Ishikawa (cell line): ENCODE results near the gene TAF10.

Source experiments
- CEBPB ChIP-seq: IDR thresholded peaks from 2 replicates; pipeline ENCODE4 v1.6.1; 2012
- EGR1 ChIP-seq: IDR thresholded peaks from 2 replicates; pipeline ENCODE4 v1.6.1; 2012
- EP300 ChIP-seq: IDR thresholded peaks from 2 replicates; pipeline ENCODE4 v1.6.1; 2012; ENCODE audit warnings: borderline replicate concordance
- RAD21 ChIP-seq: IDR thresholded peaks from 2 replicates; pipeline ENCODE4 v1.6.1; 2012; ENCODE audit warnings: low read depth
- TAF1 ChIP-seq: IDR thresholded peaks from 2 replicates; pipeline ENCODE4 v1.6.1; 2012; ENCODE audit warnings: low read depth, mild to moderate bottlenecking
- TCF12 ChIP-seq: IDR thresholded peaks from 2 replicates; pipeline ENCODE4 v1.6.1; 2012; ENCODE audit warnings: low read depth
- TEAD4 ChIP-seq: IDR thresholded peaks from 2 replicates; pipeline ENCODE4 v1.6.1; 2012
- ZBTB7A ChIP-seq: IDR thresholded peaks from 2 replicates; pipeline ENCODE4 v1.6.1; 2012; ENCODE audit warnings: low read depth
- TF ChIP-seq, protein P1 (sequence below): IDR thresholded peaks from 2 replicates; pipeline ENCODE4 v1.6.1; 2012
- TF ChIP-seq, protein P2 (sequence below): IDR thresholded peaks from 2 replicates; pipeline ENCODE4 v1.6.1; 2012

DNA sequence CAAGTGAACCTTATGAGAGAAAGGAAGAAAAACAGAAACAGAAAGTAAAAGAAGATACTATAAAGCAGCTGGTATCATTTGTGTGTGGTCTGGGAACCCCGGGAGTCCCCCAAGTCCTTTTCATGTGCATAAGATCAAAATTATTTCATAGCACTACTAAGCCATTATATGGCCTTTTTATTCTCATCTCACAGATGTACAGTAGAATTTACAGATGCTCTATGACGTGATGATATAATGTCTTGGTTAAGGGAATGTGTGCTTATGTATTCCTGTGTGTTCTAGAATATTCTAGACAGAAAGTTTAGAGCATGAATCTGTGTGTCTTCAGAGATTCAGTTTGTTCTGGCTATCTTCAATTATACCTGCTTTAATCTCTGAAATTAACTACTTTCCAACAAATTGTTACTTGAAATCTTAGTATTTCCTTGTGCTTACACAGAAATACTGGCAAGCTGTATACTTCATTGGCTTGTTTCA lies 15.8 kb upstream of the TAF10 start:
- TF ChIP-seq CEBPB (no peak), RAD21 (no peak), ZBTB7A (no peak), TEAD4 (no peak), TCF12 (no peak), TAF1 (no peak), EP300 (no peak), EGR1 (no peak)
- TF ChIP-seq, protein P1, sequence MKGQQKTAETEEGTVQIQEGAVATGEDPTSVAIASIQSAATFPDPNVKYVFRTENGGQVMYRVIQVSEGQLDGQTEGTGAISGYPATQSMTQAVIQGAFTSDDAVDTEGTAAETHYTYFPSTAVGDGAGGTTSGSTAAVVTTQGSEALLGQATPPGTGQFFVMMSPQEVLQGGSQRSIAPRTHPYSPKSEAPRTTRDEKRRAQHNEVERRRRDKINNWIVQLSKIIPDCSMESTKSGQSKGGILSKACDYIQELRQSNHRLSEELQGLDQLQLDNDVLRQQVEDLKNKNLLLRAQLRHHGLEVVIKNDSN, result no peak
- TF ChIP-seq, protein P2, sequence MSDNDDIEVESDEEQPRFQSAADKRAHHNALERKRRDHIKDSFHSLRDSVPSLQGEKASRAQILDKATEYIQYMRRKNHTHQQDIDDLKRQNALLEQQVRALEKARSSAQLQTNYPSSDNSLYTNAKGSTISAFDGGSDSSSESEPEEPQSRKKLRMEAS, result no peak
